ENCODE data around the gene TMTC1.

TMTC1 gene

DNA sequence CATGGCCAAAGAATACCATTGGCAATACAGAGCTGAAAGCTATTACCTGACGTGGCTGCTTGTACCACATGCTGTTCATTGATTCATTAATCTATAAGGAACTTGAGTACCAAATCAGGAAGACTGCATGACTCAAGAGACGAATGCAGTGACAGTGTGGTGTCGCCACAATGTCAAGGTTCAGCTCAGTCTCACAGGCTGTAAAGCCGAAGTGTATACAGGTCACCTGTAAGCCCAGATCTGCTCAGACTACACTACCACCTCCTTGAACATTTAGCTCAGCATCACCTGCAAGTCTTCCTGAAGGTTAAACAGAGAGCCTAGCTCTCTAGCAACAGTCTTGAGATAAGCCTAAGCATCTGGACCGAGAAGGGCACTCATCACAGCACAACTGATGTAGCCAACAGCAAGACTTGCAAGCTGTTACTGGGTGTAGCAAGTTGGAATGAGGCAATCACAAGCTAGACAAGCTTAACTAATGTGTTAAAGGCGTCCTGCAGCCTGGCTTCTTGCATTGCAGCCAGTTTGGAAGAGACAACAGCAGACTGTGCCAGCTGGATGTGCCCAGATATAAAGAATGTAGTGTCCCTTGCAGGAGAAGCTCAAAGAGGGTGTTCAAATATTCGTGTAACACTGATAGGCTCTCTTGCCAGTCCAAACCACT is 21.0 kb downstream of the TMTC1 start:
- Histone ChIP-seq H3K36me3 (ENCODE audit: insufficient read depth, low read length) (no peaks in the 10 kb centered on the region), H3K27ac (ENCODE audit: low read depth, low read length, poor library complexity, severe bottlenecking) (no peak overlapping the region), H3K9me2 (ENCODE audit: low read depth, low read length) (no peaks in the 10 kb centered on the region), H3K4me3 (ENCODE audit: low read depth, low read length, poor library complexity, severe bottlenecking) (no peak overlapping the region), H4K20me1 (ENCODE audit: insufficient read depth, low read length) (no peaks in the 10 kb centered on the region), H3K9me3 (ENCODE audit: low read length) (no peaks in the 10 kb centered on the region), H3K4me1 (ENCODE audit: insufficient read depth, low read length, severe bottlenecking) (no peaks in the 10 kb centered on the region), H3K27me3 (ENCODE audit: insufficient read depth, low read length) (no peaks in the 10 kb centered on the region), H3K4me2 (ENCODE audit: low read length) (no peak overlapping the region), H2AFZ (ENCODE audit: low read length) (no peak overlapping the region), H3K9ac (ENCODE audit: low read length) (no peak overlapping the region), H3F3A (ENCODE audit: insufficient read depth, low read length) (no peaks in the 10 kb centered on the region), H3K79me2 (ENCODE audit: insufficient read depth, low read length) (no peaks in the 10 kb centered on the region)
- TF ChIP-seq EZH2 (IDR thresholded peaks at IDR 0.05; ENCODE audit: borderline replicate concordance, low read length) = no peak
- no peak for TF ChIP-seq CTCF (IDR thresholded peaks at IDR 0.05; ENCODE audit: low read length)

- Histone ChIP-seq H3K9ac (ENCODE audit: low read length) (no peak overlapping the region), H3K4me2 (ENCODE audit: low read length) (no peak overlapping the region), H3K27me3 (ENCODE audit: insufficient read depth, low read length) (no peaks in the 10 kb centered on the region), H3K9me3 (ENCODE audit: low read length) (no peaks in the 10 kb centered on the region), H3K27ac (ENCODE audit: low read depth, low read length, poor library complexity, severe bottlenecking) (no peak overlapping the region), H3K4me3 (ENCODE audit: low read depth, low read length, poor library complexity, severe bottlenecking) (no peak overlapping the region), H3K9me2 (ENCODE audit: low read depth, low read length) (no peaks in the 10 kb centered on the region), H4K20me1 (ENCODE audit: insufficient read depth, low read length) (no peaks in the 10 kb centered on the region), H3K36me3 (ENCODE audit: insufficient read depth, low read length) (no peaks in the 10 kb centered on the region), H3F3A (ENCODE audit: insufficient read depth, low read length) (no peaks in the 10 kb centered on the region), H3K79me2 (ENCODE audit: insufficient read depth, low read length) (no peaks in the 10 kb centered on the region), H3K4me1 (ENCODE audit: insufficient read depth, low read length, severe bottlenecking) (no peaks in the 10 kb centered on the region), H2AFZ (ENCODE audit: low read length) (no peak overlapping the region)
- TF ChIP-seq EZH2 (IDR thresholded peaks at IDR 0.05; ENCODE audit: borderline replicate concordance, low read length) (no peak), CTCF (IDR thresholded peaks at IDR 0.05; ENCODE audit: low read length) (no peak)
Measured at GRCh38 chr12:29759950-29760349, 23.8 kb downstream of the TMTC1 start.

- Histone ChIP-seq H3K36me3 (ENCODE audit: insufficient read depth, low read length) (no peaks in the 10 kb centered on the region), H3K9me2 (ENCODE audit: low read depth, low read length) (no peaks in the 10 kb centered on the region), H3K27ac (ENCODE audit: low read depth, low read length, poor library complexity, severe bottlenecking) (no peak overlapping the region), H3K79me2 (ENCODE audit: insufficient read depth, low read length) (no peaks in the 10 kb centered on the region), H3K9ac (ENCODE audit: low read length) (no peak overlapping the region), H3K4me1 (ENCODE audit: insufficient read depth, low read length, severe bottlenecking) (no peaks in the 10 kb centered on the region), H3K27me3 (ENCODE audit: insufficient read depth, low read length) (0 out of 2 replicates have a peak, but pooled peaks cover 4% of the 10 kb centered on the region), H3K4me3 (ENCODE audit: low read depth, low read length, poor library complexity, severe bottlenecking) (no peak overlapping the region), H2AFZ (ENCODE audit: low read length) (no peak overlapping the region), H3K4me2 (ENCODE audit: low read length) (no peak overlapping the region), H3F3A (ENCODE audit: insufficient read depth, low read length) (no peaks in the 10 kb centered on the region), H4K20me1 (ENCODE audit: insufficient read depth, low read length) (no peaks in the 10 kb centered on the region), H3K9me3 (ENCODE audit: low read length) (no peaks in the 10 kb centered on the region)
- TF ChIP-seq CTCF (IDR thresholded peaks at IDR 0.05; ENCODE audit: low read length) (no peak), EZH2 (IDR thresholded peaks at IDR 0.05; ENCODE audit: borderline replicate concordance, low read length) (no peak)
Measured at GRCh38 chr12:29756741-29757390, 26.9 kb downstream of the TMTC1 start.

Data from OCI-LY1 (cell line).